ENCODE results near the gene PKN3.
"Not testable (repeated sequence)": the region's sequence is repeated elsewhere in the genome, so short reads cannot be mapped to it uniquely, and the experiment has no call there.

The PKN3 gene

DNA sequence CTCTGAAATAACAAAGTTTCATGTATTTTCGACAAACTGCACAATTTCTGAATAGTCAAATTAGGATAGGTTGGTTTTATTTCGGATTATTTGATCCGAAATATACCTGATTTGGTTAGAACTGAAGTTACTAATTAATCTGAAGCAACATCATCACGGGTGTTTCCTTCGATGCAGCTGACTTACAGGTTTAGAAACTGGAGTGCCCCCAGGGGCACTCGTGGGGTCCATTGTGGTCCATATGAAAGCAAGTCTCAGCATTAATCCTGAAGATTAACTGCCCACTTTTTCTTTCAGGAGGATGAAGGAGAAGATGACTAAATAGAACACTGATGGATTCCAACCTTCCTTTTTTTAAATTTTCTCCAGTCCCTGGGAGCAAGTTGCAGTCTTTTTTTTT, 8.0 kb upstream of the PKN3 start:
- no peak for FAIRE-seq

DNA sequence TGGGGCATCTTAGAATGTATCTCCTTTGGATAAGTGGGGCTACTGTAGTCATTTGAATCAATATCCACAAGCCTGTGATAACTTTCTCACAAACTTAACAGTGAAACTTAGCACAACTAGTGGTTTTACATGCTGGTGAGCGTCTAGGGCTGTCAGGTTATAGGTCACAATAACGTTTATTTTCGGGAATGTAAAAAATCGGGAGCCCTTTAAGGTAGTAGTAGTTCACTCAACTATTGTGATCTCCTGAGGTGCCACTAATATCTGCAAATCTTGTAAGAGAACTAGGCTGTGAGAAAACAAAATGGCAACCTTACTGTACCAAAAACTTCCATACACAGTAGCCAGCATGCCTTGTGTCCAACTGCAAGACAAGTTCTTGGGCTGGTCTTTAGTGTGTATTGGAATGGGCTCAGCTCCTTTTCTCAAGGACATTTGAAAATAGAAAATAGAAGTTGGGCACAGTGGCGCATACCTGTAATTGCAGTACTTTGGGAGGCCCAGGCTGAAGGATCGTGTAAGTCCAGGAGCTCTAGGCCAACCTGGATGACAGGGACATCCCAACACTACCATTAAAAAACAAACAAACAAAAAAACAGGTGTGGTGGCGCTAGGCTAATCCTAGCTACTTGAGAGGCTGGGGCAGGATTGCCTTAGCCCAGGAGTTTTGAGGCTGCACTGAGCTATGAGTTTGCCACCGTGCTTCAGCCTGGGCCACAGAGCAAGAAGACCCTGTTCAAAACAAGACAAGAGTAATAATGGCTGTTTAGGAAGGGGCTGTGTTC, 5.2 kb upstream of the PKN3 start:
- no peak for FAIRE-seq

- not testable (repeated sequence) for FAIRE-seq
These were observed 3.1 kb upstream of the PKN3 start for GRCh38 chr9:128699096-128699795.

DNA sequence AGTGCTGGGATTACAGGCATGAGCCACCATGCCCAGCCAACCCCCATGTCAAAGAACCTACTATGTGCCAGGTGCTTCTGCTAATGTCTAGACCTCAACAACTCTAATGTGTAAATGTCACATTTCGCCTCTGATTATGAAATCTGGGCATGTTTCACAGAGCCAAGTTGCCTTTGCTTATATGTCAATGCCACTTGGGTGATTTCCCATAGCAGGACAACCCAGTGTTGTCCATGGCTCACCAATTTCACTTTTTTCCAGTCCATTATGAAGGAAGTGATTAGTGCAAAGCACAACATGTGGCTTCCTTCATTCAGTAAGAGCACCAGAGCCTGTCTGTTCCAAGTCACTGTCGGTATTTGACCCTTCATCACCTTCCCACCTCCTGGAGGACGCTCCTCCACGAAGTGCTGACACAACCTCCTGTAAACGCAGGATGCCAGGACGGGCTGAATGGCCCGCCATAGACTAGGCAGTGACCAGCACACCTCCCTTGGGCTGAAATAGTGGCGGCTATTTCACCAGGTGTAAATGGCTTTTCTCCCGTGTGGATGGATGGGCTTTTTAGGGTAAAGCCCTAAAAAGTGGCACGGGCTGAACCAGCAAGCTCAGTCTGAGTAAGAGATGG, 962 bp upstream of the PKN3 start:
- no peak for FAIRE-seq

GRCh38 chr9:128702949-128703615, 779 bp downstream of the PKN3 start:
- FAIRE-seq: no peak

DNA sequence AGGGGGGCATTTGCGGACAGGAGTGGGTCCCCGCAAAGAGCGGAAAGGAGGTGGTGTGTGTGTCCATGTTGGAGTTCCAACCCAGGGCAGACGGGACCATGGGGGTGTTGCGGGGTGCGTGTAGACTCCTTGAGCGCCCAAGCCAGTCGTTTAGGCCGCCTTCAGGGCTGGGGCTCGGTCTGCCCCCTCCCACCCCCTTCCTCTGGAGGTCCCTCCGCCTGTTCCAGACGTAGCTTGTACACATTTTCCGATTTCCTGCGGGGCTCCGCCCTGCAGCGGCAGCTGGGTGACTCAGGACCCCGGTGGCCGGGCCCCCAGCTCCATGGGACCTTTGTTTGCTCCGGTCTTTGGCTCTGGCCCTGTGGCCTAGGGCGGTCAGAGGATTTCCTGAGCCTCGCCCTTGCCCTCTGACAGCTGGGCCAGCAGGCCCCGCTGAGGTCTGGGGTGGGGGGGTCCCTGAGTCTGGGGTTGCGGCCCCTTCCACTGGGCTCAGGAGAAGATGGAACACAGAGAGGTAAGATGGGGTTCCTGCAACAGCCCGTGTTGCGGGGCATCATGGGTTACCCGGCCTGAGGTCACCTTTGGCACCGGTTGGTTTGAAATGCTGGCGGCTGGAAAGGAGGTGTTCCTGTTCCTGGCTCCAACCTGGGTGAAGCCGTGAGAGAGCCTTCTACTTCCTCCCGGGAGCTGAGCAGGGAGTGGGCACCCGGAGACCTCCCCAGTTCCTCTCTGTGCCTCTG, 1.5 kb downstream of the PKN3 start:
- FAIRE-seq: no peak

GRCh38 chr9:128704356-128704670, 2.0 kb downstream of the PKN3 start:
- FAIRE-seq: no peak

GRCh38 chr9:128705051-128705965, 3.0 kb downstream of the PKN3 start:
- FAIRE-seq: no peak

- no peak for FAIRE-seq
These were observed 3.7 kb downstream of the PKN3 start for GRCh38 chr9:128706045-128706444.

DNA sequence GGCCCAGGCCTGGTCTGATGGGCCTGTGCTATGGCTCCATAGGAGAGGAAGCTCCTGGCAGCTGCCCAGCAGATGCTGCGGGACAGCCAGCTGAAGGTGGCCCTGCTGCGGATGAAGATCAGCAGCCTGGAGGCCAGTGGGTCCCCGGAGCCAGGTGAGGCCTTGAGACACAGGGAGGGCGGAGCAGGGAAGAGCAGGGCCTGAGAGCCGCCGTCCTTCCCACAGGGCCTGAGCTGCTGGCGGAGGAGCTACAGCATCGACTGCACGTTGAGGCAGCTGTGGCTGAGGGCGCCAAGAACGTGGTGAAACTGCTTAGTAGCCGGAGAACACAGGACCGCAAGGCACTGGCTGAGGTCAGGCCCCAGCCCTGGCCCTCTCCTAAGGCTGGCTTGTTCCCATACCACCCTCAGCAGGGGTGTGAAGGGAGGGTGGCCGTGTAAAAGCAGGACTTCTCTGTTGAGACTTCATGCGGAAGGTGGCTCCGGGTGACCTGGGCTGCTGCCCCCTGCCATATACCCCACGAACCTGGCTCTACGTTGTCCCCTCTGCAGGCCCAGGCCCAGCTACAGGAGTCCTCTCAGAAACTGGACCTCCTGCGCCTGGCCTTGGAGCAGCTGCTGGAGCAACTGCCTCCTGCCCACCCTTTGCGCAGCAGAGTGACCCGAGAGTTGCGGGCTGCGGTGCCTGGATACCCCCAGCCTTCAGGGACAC, 4.5 kb downstream of the PKN3 start:
- no peak for FAIRE-seq

GRCh38 chr9:128707446-128707845, 5.1 kb downstream of the PKN3 start:
- FAIRE-seq: no peak

DNA sequence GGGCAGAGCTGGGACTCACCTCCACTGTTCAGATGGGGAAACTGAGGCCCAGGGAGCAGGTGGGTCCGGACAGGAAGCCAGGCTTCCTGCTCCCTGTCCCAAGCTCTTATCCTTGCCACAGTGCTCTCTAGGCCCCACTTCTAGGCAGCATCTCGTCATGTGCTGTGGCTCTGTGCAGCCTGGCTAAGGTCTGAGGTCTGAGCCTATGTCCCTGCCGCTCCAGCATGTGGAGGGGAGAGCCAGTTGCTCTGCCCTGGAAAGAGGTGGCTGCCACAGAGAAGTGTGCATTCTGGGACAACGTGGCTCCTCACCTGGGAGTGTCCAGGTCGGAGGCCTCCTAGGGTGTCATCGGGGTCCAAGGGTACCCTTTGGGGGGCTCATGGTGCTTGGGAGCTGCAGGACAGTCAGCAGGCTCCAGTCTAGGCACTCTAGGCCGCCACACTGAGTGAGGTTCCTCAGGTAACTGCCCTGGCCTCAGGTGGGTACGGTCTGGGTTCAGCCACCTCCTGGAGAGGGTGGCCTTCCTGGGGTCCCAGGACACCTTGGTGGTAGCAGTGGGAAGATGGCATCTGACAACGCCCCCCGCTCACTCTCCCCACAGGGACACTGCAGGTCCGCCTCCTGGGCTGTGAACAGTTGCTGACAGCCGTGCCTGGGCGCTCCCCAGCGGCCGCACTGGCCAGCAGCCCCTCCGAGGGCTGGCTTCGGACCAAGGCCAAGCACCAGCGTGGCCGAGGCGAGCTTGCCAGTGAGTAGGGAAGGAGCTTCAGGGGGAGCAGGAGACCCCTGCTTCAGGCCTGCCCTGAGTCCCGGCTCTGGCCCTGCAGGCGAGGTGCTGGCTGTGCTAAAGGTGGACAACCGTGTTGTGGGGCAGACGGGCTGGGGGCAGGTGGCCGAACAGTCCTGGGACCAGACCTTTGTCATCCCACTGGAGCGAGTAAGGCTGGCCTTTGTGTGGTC, 10.4 kb downstream of the PKN3 start:
- FAIRE-seq: no peak

DNA sequence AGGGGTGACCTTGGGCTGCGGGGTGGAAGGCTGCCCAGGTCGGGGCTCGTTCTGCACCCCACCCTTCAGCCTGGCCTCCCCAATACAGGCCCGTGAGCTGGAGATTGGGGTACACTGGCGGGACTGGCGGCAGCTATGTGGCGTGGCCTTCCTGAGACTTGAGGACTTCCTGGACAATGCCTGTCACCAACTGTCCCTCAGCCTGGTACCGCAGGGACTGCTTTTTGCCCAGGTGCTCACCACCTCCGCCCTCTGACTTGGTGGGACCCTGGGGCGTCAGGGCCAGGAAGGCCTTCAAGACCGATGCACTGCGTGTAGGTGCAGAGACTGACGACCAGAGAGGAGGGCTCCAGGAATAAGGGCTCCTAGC, 11.1 kb downstream of the PKN3 start:
- no peak for FAIRE-seq

GRCh38 chr9:128713941-128714573, 11.8 kb downstream of the PKN3 start:
- FAIRE-seq: no peak

GRCh38 chr9:128714586-128715435, 12.5 kb downstream of the PKN3 start:
- FAIRE-seq: no peak

GRCh38 chr9:128715436-128715750, 13.1 kb downstream of the PKN3 start:
- no peak for FAIRE-seq

DNA sequence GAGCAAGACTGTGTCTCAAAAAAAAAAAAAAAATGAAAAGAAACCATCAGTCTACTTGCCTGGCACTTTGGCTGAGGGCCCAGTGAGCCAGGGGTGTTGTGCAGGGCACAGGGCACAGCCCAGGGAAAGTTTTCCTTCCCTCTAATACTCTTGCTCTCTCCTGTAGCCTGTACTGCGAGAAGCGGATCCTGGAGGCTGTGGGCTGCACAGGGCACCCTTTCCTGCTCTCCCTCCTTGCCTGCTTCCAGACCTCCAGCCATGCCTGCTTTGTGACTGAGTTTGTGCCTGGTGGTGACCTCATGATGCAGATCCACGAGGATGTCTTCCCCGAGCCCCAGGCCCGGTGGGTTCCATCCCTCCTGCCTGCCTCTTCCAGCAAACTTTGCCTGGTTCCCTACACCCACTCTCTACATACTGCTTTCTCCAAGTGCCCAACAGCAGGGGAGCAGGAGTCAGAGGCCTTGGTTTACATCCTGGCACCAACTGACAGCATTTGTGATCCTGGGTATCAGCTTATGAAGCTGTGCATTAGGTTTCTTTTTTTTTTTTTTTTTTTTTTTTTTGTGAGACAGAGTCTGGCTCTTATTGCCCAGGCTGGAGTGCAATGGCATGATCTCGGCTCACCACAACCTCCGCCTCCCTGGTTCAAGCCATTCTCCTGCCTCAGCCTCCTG, 14.4 kb downstream of the PKN3 start:
- no peak for FAIRE-seq

GRCh38 chr9:128718047-128718446, 15.7 kb downstream of the PKN3 start:
- FAIRE-seq: no peak
